Liver (tissue), 3 donors: ENCODE results near the gene MEF2B.

Experiments used
- CTCF ChIP-seq: fragments of 150-350 bp; IDR thresholded peaks from 2 replicates; pipeline ENCODE4 v1.5.1; 2017; ENCODE audit warnings: improper control_type of control experiment, low read depth, low read length; ENCODE audit not compliant: missing input control
- EGR1 ChIP-seq, 2 donors: IDR thresholded peaks; 2 replicates each; pipeline ENCODE4 v1.6.1; 2016 to 2018; ENCODE audit warnings: antibody characterized with exemption in 2 of 2, low read depth in 2 of 2
- FOXA2 ChIP-seq: IDR thresholded peaks from 2 replicates; pipeline ENCODE4 v1.6.1; 2016; ENCODE audit warnings: antibody characterized with exemption
- GABPA ChIP-seq, 2 donors: IDR thresholded peaks in 1 of 2; conservative IDR thresholded peaks in 1 of 2; 2 replicates each; pipeline ENCODE4 v1.6.1; 2016; ENCODE audit warnings: antibody characterized with exemption in 2 of 2, mild to moderate bottlenecking in 1 of 2, moderate library complexity in 1 of 2
- JUND ChIP-seq, 2 donors: IDR thresholded peaks; 2 replicates each; pipeline ENCODE4 v1.6.1; 2016; ENCODE audit warnings: antibody characterized with exemption in 2 of 2
- MAX ChIP-seq: IDR thresholded peaks from 2 replicates; pipeline ENCODE4 v1.6.1; 2016; ENCODE audit warnings: antibody characterized with exemption
- RAD21 ChIP-seq, 2 donors: IDR thresholded peaks; 2 replicates each; pipeline ENCODE4 v1.6.1; 2016; ENCODE audit warnings: antibody characterized with exemption in 2 of 2, mild to moderate bottlenecking in 2 of 2
- REST ChIP-seq: IDR thresholded peaks from 2 replicates; pipeline ENCODE4 v1.6.1; 2016; ENCODE audit warnings: antibody characterized with exemption, mild to moderate bottlenecking
- SP1 ChIP-seq: IDR thresholded peaks from 2 replicates; pipeline ENCODE4 v1.6.1; 2018; ENCODE audit warnings: antibody characterized with exemption, mild to moderate bottlenecking
- TAF1 ChIP-seq: conservative IDR thresholded peaks from 2 replicates; pipeline ENCODE4 v1.6.1; 2016; ENCODE audit warnings: antibody characterized with exemption, mild to moderate bottlenecking
- YY1 ChIP-seq: IDR thresholded peaks from 2 replicates; pipeline ENCODE4 v1.6.1; 2016; ENCODE audit warnings: antibody characterized with exemption, mild to moderate bottlenecking
- ZBTB33 ChIP-seq: IDR thresholded peaks from 2 replicates; pipeline ENCODE4 v1.6.1; 2016; ENCODE audit warnings: antibody characterized with exemption
- donor health status: healthy.
- donor health status: healthy.

GRCh38 chr19:19122902-19123301 is 47.2 kb downstream of the MEF2B start:
- TF ChIP-seq REST (no peak), CTCF (no peak), RAD21 (IDR thresholded peaks at IDR 0.05) (no peak), YY1 (no peak), EGR1 (IDR thresholded peaks at IDR 0.05; ENCODE audit: low read depth in 2 of 2) (no peak), MAX (no peak), TAF1 (no peak), GABPA (IDR thresholded peaks at IDR 0.05 in 1 of 2, conservative IDR thresholded peaks at IDR 0.05 in 1 of 2) (no peak), SP1 (no peak), JUND (IDR thresholded peaks at IDR 0.05) (no peak), FOXA2 (no peak), ZBTB33 (no peak)
